Measurements from ENCODE around the gene OTUB2.
A peak's percentile ranks its signal among the peaks of the same experiment; 100 is the strongest.
"Not testable (repeated sequence)": the region's sequence is repeated elsewhere in the genome, so short reads cannot be mapped to it uniquely, and the experiment has no call there.

The OTUB2 gene

DNA sequence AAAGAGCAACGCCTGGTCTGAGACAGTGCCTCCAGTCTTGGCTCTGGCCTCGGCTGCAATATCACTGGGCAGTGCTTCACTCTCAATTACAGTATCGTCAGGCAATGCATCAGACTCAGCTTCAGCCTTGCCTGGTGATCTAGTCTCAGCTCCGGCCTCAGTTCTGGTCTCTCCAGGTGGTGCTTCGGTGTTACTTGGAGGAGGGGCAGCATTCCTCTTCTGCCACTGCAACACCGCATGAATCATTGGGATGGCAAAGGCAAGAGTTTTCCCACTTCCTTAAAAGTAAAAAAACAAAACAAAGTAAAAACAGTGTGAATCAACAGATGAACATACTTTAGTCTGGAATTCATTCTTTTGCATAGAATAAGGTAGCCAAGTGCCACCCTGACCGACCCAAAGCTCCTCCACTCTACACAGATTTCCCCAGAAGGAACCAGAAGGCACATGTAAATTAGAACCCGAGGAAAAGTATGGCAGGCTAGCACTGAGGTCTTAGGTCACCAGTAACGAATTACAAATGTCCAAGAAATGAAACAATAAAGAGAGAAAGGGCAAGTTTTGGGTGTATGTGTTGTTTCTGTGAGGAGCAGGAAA, 36.3 kb downstream of the OTUB2 start:
- no peak for DNase-seq

DNA sequence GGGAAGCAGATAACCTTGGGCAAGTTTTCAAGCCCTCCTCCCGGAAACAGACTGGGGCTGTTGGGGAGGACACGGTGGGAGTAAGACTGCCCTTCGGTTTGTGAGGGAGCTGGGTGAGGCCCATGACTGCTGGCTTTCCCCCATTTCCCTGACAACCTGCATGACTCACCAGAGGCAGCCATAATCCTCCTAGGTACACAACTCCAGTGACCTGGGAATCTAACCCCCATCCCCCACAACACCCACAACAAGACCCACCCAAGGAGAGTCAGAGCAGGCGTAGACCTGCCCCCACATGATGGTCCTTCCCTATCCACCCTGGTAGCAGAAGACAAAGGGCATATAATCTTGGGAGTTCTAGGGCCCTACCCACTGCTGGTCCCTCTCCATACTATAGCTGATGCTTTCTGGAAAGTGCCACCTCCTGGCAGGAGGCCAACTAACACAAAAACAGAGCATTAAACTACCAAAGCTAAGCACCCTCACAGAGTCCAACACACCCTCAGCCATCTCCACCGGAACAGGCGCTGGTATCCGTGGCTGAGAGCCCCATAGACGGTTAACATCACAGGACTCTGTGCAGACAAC, 40.0 kb downstream of the OTUB2 start:
- DNase-seq, result peak; percentile 77

GRCh38 chr14:94072076-94072475, 45.9 kb downstream of the OTUB2 start:
- not testable (repeated sequence) for DNase-seq

GRCh38 chr14:94074534-94074933, 48.4 kb downstream of the OTUB2 start:
- no peak for DNase-seq

DNA sequence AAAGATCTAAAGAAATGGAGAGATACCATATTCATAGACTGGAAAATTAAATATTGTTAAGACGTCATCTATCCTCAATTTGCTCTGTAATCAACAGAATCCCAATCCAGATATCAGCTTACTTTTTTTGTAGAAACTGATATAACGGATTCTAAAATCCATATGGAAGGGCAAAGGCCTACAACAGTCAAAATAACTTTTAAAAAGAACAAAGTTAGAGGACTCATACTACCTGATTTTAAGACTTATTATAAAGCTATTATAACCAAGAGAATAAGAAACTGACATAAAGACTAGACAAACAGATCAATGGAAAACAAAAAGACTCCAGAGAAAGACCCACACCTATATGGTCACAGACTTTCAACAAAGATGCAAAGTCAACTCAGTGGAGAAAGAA, 48.9 kb downstream of the OTUB2 start:
- no peak for DNase-seq

DNA sequence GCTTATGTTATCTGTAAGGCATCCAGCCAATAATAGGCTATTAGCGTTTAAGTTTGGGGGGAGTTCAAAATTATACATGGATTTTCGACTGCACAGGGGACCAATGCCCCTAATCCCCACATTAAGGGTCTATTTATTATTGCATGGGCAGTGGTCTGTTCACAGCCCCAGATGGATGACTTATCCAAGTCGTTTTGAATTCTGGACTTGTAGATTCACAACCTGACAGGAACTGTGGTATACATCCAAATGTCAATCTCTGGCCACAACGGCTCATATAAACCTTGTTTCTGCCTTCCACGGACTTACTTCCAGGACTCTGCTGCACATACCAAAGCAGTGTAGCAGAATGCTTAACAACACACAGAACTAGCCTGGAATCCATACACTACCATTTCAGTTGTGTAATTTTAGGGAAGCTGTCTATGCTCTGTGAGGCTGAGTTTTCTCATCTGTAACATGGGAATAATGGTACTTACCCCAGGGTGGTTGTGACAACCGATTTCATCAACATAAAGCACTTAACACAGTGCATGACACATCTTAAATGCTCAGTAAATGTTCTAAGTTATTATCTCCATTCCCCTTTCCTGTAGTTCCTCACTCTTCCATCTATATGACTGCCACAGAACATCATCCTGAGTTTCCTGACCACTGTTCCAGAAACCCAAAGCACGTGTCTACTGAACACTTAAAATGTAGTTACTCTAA, 51.1 kb downstream of the OTUB2 start:
- no peak for DNase-seq

GRCh38 chr14:94077823-94078222, 51.7 kb downstream of the OTUB2 start:
- no peak for DNase-seq

GRCh38 chr14:94079891-94080620, 53.9 kb downstream of the OTUB2 start:
- DNase-seq, result no peak

- DNase-seq, result peak; percentile 97
Measured at GRCh38 chr14:94080621-94081385, 54.7 kb downstream of the OTUB2 start, which contains the start of the genes DDX24 and IFI27L1. Gene DDX24, minus strand, starts transcription at chr14:94081202. Its CDS starts 1,460 bp downstream, at chr14:94079742. Gene IFI27L1, plus strand, starts transcription at chr14:94081310. Its CDS starts 15,628 bp downstream, at chr14:94096938.

DNA sequence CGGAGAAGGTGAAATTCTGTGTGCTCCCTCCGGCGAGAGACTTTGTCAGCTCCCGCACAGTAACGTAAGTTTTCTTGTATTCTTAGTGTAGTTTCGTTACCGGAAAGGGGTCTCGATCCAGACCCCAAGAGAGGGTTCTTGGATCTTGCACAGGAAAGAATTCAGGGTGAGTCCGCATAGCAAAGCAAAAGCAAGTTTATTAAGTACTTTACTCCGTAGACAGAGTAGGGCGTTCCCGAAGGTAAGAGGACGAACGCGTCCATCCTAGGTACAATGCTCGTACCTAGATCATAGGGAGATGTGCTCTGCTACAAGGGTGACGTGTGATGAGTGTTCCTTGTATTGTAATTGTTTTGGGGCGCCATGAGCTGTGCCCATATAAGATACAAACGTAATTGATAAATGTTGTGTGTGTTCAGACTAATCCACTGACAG, 55.3 kb downstream of the OTUB2 start:
- DNase-seq, result no peak

DNA sequence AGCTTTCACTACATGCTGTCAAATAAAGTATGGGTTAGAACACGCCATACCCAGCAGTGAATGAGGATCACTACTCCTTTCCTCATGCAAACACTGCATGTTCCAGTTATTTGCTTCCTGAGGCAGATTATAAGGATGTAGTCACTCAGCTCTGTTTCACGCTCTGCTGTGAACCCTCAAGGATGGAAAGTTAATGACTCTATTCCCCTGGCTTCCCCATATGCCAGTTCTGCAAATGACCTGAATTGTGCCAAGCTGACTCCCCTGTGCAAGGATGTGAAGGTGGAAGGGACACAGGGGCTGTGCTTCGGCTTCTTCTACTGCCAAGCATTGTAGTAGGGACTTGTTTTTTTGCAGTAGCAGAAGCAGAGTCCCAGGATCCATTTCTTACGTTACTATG, 61.8 kb downstream of the OTUB2 start:
- DNase-seq, result no peak

GRCh38 chr14:94088516-94088915, 62.4 kb downstream of the OTUB2 start:
- no peak for DNase-seq

DNA sequence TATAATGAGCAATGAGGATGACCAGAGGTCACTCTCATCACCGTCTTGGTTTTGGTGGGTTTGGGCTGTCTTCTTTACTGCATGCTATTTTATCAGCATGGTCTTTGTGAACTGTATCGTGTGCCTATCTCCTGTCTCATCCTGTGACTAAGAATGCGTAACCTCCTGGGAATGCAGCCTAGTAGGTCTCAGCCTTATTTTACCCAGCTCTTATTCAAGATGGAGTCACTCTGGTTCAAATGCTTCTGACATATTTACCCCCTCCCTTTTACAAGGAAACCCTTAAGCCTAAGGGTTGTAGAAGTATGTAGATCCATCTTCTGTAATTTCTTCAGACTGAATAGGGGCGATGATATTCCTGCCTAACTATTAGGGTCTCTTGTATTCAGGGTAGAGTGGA, 63.3 kb downstream of the OTUB2 start:
- DNase-seq, result no peak

GRCh38 chr14:94093418-94093817, 67.3 kb downstream of the OTUB2 start:
- DNase-seq, result no peak

- no peak for DNase-seq
Measured at GRCh38 chr14:94097091-94097490, 71.0 kb downstream of the OTUB2 start.
